ENCODE measurements around the gene LASP1.

DNA sequence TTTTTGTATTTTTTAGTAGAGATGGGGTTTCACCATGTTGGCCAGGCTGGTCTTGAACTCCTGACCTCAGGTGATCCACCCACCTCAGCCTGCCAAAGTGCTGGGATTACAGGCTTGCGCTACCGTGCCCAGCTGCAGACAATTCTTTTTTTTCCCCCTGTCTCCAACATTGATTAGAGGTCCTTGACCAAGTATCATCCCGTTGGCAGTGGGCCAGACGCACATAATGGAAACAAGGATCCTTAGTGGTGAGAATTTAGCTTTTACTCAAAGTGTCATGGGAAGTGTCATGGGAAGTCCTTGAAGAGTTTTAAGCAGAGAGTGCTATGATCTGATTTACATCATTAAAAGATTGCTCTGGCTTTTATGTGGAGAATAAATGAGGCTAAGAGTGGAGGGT, 99.4 kb downstream of the LASP1 start:
- TF ChIP-seq GATA2 (IDR thresholded peaks at IDR 0.05; ENCODE audit: low read depth, low read length) (no peak), GATA3 (IDR thresholded peaks at IDR 0.05; ENCODE audit: low read depth, low read length) (no peak)
